SU-DHL-6 (cell line): Measurements from ENCODE around the gene SNED1.

Experiments
- H2AFZ ChIP-seq: fragments of 200-600 bp; sonication (generic); 2 replicates; pipeline ENCODE4 v1.6.1; 2014; ENCODE audit warnings: low read depth, mild to moderate bottlenecking, moderate library complexity, mixed read lengths, antibody characterized with exemption, low read length; ENCODE audit not compliant: severe bottlenecking
- H3F3A ChIP-seq: fragments of 200-600 bp; shearing (Covaris generic); 2 replicates; pipeline ENCODE4 v1.6.0; 2016; ENCODE audit warnings: antibody characterized with exemption, mild to moderate bottlenecking; ENCODE audit not compliant: insufficient read depth
- H3K27ac ChIP-seq: fragments of 200-600 bp; sonication (generic); 2 replicates; pipeline ENCODE4 v1.5.1; 2016; ENCODE audit warnings: low read depth, mild to moderate bottlenecking, low read length, moderate library complexity, mixed read lengths
- H3K27me3 ChIP-seq: fragments of 200-600 bp; sonication (generic), shearing (Covaris generic); 2 replicates; pipeline ENCODE4 v1.6.0; 2014; ENCODE audit warnings: mild to moderate bottlenecking, low read length
- H3K36me3 ChIP-seq: fragments of 200-600 bp; sonication (generic); 2 replicates; pipeline ENCODE4 v1.6.1; 2014; ENCODE audit warnings: mild to moderate bottlenecking, low read length, mixed read lengths
- H3K4me2 ChIP-seq: fragments of 300-600, 200-600 bp; shearing (Covaris generic), sonication (generic); 2 replicates; pipeline ENCODE4 v1.6.0; 2014; ENCODE audit warnings: low read length, low read depth, mild to moderate bottlenecking; ENCODE audit not compliant: poor library complexity, severe bottlenecking
- H3K4me3 ChIP-seq: fragments of 200-600 bp; sonication (generic); 2 replicates; pipeline ENCODE4 v1.5.1; 2014; ENCODE audit warnings: antibody characterized with exemption, low read length, mild to moderate bottlenecking, mixed read lengths; ENCODE audit not compliant: insufficient read depth, poor library complexity, severe bottlenecking
- H3K79me2 ChIP-seq: fragments of 200-600 bp; sonication (generic); 2 replicates; pipeline ENCODE4 v1.6.1; 2014; ENCODE audit warnings: mild to moderate bottlenecking, low read length, moderate library complexity; ENCODE audit not compliant: insufficient read depth
- H3K9ac ChIP-seq: fragments of 200-600 bp; sonication (generic); 2 replicates; pipeline ENCODE4 v1.7.0; 2014; ENCODE audit warnings: mild to moderate bottlenecking, low read length
- H3K9me2 ChIP-seq: fragments of 200-600 bp; sonication (generic); replicated peaks from 2 replicates; pipeline ENCODE4 v1.6.1; 2014; ENCODE audit warnings: low read length; ENCODE audit not compliant: insufficient read depth
- H3K9me3 ChIP-seq: fragments of 200-600 bp; sonication (generic); 2 replicates; pipeline ENCODE4 v1.6.1; 2014; ENCODE audit warnings: low read length, mixed read lengths; ENCODE audit not compliant: insufficient read depth
- H4K20me1 ChIP-seq: fragments of 200-600 bp; sonication (generic); 2 replicates; pipeline ENCODE4 v1.6.1; 2014; ENCODE audit warnings: low read depth, mild to moderate bottlenecking, antibody characterized with exemption, low read length, moderate library complexity, mixed read lengths
- EZH2phosphoT487 ChIP-seq: fragments of 200-600 bp; sonication (generic), shearing (Covaris generic); conservative IDR thresholded peaks from 2 replicates; pipeline ENCODE4 v1.6.1; 2018; ENCODE audit warnings: mild to moderate bottlenecking, antibody characterized with exemption, low read length, moderate library complexity, mixed read lengths
- TF ChIP-seq, protein P1 (sequence below): fragments of 200-600 bp; sonication (generic); IDR thresholded peaks from one replicate; pipeline ENCODE4 v1.5.1; 2017; ENCODE audit warnings: antibody characterized with exemption, mild to moderate bottlenecking, low read length, moderate library complexity; ENCODE audit not compliant: insufficient read depth, poor library complexity, severe bottlenecking

The SNED1 gene

GRCh38 chr2:241130316-241130715 is 131.9 kb downstream of the SNED1 start:
- TF ChIP-seq, protein P1, sequence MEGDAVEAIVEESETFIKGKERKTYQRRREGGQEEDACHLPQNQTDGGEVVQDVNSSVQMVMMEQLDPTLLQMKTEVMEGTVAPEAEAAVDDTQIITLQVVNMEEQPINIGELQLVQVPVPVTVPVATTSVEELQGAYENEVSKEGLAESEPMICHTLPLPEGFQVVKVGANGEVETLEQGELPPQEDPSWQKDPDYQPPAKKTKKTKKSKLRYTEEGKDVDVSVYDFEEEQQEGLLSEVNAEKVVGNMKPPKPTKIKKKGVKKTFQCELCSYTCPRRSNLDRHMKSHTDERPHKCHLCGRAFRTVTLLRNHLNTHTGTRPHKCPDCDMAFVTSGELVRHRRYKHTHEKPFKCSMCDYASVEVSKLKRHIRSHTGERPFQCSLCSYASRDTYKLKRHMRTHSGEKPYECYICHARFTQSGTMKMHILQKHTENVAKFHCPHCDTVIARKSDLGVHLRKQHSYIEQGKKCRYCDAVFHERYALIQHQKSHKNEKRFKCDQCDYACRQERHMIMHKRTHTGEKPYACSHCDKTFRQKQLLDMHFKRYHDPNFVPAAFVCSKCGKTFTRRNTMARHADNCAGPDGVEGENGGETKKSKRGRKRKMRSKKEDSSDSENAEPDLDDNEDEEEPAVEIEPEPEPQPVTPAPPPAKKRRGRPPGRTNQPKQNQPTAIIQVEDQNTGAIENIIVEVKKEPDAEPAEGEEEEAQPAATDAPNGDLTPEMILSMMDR, result no peak
- TF ChIP-seq EZH2phosphoT487, result no peak
- no peak overlapping the region for H2AFZ ChIP-seq
- no peak overlapping the region for H3K4me2 ChIP-seq
- H4K20me1 ChIP-seq, result no peaks in the 10 kb centered on the region
- H3K27ac ChIP-seq, result no peak overlapping the region
- no peaks in the 10 kb centered on the region for H3F3A ChIP-seq
- no peaks in the 10 kb centered on the region for H3K27me3 ChIP-seq
- no peak overlapping the region for H3K4me3 ChIP-seq
- H3K79me2 ChIP-seq, result no peaks in the 10 kb centered on the region
- H3K9me2 ChIP-seq, result no peaks in the 10 kb centered on the region
- no peaks in the 10 kb centered on the region for H3K9me3 ChIP-seq
- H3K9ac ChIP-seq, result no peak overlapping the region
- no peaks in the 10 kb centered on the region for H3K36me3 ChIP-seq

DNA sequence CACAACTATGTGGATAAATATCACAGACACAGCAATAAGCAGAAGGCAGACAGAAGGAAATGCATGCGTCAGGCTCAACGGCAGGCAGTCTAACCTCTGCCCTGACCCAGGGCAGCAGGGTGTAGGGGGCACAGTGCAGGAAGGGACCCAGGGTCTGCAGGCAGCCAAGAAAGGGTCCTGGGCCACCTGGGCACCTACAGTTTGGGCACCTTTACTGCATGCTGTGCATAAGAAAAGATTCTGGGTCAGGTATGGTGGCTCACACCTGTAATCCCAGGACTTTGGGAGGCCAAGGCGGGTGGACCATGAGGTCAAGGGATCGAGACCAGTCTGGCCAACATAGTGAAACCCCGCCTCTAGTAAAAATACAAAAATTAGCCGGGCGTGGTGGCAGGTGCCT is 133.1 kb downstream of the SNED1 start:
- H3K9ac ChIP-seq, result no peak overlapping the region
- H3K9me3 ChIP-seq, result no peaks in the 10 kb centered on the region
- H4K20me1 ChIP-seq, result no peaks in the 10 kb centered on the region
- H3K27ac ChIP-seq, result no peak overlapping the region
- no peak overlapping the region for H3K4me3 ChIP-seq
- H3K9me2 ChIP-seq, result no peaks in the 10 kb centered on the region
- no peaks in the 10 kb centered on the region for H3K36me3 ChIP-seq
- TF ChIP-seq, protein P1, result no peak
- no peak for TF ChIP-seq EZH2phosphoT487
- no peaks in the 10 kb centered on the region for H3K27me3 ChIP-seq
- no peak overlapping the region for H2AFZ ChIP-seq
- no peaks in the 10 kb centered on the region for H3K79me2 ChIP-seq
- no peaks in the 10 kb centered on the region for H3F3A ChIP-seq
- no peak overlapping the region for H3K4me2 ChIP-seq

GRCh38 chr2:241132538-241133435 is 134.4 kb downstream of the SNED1 start:
- H3K9me3 ChIP-seq, result no peaks in the 10 kb centered on the region
- H3K27ac ChIP-seq, result no peak overlapping the region
- no peak overlapping the region for H3K4me3 ChIP-seq
- no peaks in the 10 kb centered on the region for H4K20me1 ChIP-seq
- H3K9ac ChIP-seq, result no peak overlapping the region
- no peaks in the 10 kb centered on the region for H3F3A ChIP-seq
- H3K9me2 ChIP-seq, result no peaks in the 10 kb centered on the region
- TF ChIP-seq EZH2phosphoT487, result no peak
- TF ChIP-seq, protein P1, result no peak
- H3K79me2 ChIP-seq, result no peaks in the 10 kb centered on the region
- H3K36me3 ChIP-seq, result no peaks in the 10 kb centered on the region
- no peaks in the 10 kb centered on the region for H3K27me3 ChIP-seq
- no peak overlapping the region for H3K4me2 ChIP-seq
- no peak overlapping the region for H2AFZ ChIP-seq
